ENCODE data around the gene TEC.
"Not testable (repeated sequence)": the region's sequence is repeated elsewhere in the genome, so short reads cannot be mapped to it uniquely, and the experiment has no call there.

The TEC gene

GRCh38 chr4:48237996-48238645 is 31.5 kb downstream of the TEC start:
- Mint-ChIP-seq H3K4me1 (peaks cover 49% of the 10 kb centered on the region), H3K27ac (no peak overlapping the region), H3K36me3 (peaks cover 17% of the 10 kb centered on the region), H3K9me3 (no peaks in the 10 kb centered on the region), H3K4me3 (no peak overlapping the region), H3K27me3 (no peaks in the 10 kb centered on the region)
- ATAC-seq = no peak

DNA sequence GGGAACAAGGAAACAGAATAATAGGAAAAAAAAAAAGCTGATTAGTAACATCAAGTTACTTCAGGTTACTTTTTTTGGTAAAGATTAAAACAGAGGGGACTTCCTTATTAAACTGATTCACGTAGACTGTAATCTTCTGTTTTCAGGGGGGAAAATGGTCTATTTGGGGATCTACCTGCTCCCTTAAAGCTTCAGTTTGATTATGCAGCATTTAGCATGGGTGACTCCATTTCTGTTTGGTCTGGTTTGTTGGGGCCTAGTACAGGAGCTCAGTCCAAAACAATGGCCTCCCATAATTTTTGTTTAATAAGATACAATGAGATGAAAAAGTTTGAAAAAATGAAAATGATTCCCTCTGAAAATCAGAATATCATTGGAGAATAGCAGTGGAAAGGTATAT is 34.6 kb downstream of the TEC start:
- H3K27me3 Mint-ChIP-seq = no peaks in the 10 kb centered on the region

GRCh38 chr4:48234575-48234974 is 35.1 kb downstream of the TEC start:
- H3K4me3 Mint-ChIP-seq = no peak overlapping the region
- no peaks in the 10 kb centered on the region for H3K9me3 Mint-ChIP-seq
- peaks cover 33% of the 10 kb centered on the region for H3K36me3 Mint-ChIP-seq
- ATAC-seq = no peak
- H3K27me3 Mint-ChIP-seq = no peaks in the 10 kb centered on the region
- no peak overlapping the region for H3K27ac Mint-ChIP-seq
- H3K4me1 Mint-ChIP-seq = peaks cover 35% of the 10 kb centered on the region

More for the DNA sequence above, 34.6 kb downstream of the TEC start:
- Mint-ChIP-seq H3K9me3 (no peaks in the 10 kb centered on the region), H3K4me1 (peaks cover 36% of the 10 kb centered on the region), H3K4me3 (no peak overlapping the region), H3K36me3 (peaks cover 33% of the 10 kb centered on the region), H3K27ac (no peak overlapping the region)
- no peak for ATAC-seq

GRCh38 chr4:48228949-48229348 is 40.7 kb downstream of the TEC start:
- Mint-ChIP-seq H3K4me3 (no peak overlapping the region), H3K27me3 (no peaks in the 10 kb centered on the region), H3K9me3 (no peaks in the 10 kb centered on the region), H3K27ac (no peak overlapping the region), H3K4me1 (peaks cover 40% of the 10 kb centered on the region), H3K36me3 (peaks cover 62% of the 10 kb centered on the region)
- no peak for ATAC-seq

DNA sequence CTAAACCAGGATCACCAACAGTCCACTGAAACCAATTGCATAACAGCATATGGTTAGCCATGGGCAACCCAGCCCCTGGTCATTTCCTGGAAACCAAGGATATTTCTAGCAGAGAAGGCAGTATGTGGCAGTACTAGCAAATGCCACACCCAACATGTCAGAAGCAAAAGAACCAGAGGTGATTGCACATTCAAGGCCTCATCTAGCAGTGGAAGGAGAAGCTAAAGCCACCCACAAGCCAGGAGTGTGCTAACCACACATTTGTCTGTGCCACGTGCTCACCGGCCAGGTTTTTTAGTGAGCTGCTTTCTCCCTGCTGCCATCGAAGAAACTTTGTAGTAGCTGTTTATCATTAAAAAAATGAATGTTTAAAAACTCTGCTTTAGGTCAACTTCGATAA is 42.0 kb downstream of the TEC start:
- Mint-ChIP-seq H3K4me1 (peaks cover 31% of the 10 kb centered on the region), H3K4me3 (no peak overlapping the region), H3K9me3 (no peaks in the 10 kb centered on the region), H3K27me3 (no peaks in the 10 kb centered on the region), H3K36me3 (peaks cover 54% of the 10 kb centered on the region), H3K27ac (no peak overlapping the region)
- no peak for ATAC-seq

DNA sequence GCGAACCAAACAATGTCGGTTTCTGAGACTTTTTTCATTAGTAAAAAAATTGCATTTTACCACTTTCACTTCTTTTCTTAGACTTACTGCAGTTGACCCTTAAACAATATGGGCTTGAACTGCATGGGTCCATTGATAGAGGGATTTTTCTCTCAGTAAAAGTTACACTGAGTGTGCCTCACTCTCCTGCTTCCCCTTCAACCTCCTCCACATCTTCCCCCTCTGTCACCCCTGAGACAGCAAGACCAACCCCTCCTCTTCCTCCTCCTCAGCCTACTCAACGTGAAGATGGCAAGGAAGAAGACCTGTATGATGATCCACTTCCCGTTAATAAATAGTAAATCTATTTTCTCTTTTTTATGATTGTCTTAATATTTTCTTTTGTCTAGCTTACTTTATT is 43.4 kb downstream of the TEC start:
- H3K4me3 Mint-ChIP-seq = no peak overlapping the region
- H3K27ac Mint-ChIP-seq = no peak overlapping the region
- H3K9me3 Mint-ChIP-seq = no peaks in the 10 kb centered on the region
- H3K27me3 Mint-ChIP-seq = no peaks in the 10 kb centered on the region
- H3K4me1 Mint-ChIP-seq = peaks cover 25% of the 10 kb centered on the region
- peaks cover 52% of the 10 kb centered on the region for H3K36me3 Mint-ChIP-seq
- no peak for ATAC-seq

DNA sequence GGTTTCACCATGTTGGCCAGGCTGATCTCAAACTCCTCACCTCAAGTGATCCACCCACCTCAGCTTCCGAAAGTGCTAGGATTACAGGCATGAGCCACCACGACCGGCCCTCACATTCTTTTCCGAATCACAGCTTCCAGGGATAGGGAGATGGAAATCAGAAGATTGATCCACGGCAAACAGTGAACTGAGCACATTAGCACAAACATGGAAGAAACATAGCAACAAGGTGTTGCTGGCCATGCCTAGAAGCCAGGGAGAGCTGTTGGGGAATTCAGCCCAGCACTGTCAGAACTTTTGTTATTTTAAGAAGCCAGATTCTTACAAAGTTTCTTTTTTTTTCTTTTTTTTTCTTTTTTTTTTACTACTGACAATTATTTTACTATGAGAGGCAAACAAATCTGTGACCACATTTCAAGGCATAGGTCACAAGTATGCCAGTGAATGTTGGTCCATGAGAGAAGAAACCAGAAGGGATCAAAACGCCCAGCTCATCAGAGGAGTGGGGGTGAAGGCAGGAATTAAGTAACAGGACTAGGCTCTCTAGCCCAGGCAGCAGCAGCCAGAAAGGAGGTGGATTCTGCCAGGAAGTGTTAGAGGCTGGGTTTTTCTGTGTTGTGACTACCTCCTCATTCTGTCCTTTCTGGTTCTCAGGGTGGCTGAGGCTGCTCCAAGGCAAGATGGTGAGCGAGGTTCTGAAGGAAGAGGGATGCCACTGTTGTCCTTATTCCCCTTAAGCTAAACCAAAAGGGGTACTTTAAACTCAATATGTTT is 44.1 kb downstream of the TEC start:
- Mint-ChIP-seq H3K4me1 (peaks cover 23% of the 10 kb centered on the region), H3K4me3 (no peak overlapping the region), H3K9me3 (no peaks in the 10 kb centered on the region), H3K36me3 (peaks cover 52% of the 10 kb centered on the region), H3K27me3 (no peaks in the 10 kb centered on the region), H3K27ac (no peak overlapping the region)
- no peak for ATAC-seq

- Mint-ChIP-seq H3K4me1 (peaks cover 23% of the 10 kb centered on the region), H3K4me3 (no peak overlapping the region), H3K9me3 (no peaks in the 10 kb centered on the region), H3K27ac (no peak overlapping the region), H3K36me3 (peaks cover 60% of the 10 kb centered on the region), H3K27me3 (no peaks in the 10 kb centered on the region)
- ATAC-seq = no peak
These were observed 45.0 kb downstream of the TEC start for GRCh38 chr4:48224606-48225005.

DNA sequence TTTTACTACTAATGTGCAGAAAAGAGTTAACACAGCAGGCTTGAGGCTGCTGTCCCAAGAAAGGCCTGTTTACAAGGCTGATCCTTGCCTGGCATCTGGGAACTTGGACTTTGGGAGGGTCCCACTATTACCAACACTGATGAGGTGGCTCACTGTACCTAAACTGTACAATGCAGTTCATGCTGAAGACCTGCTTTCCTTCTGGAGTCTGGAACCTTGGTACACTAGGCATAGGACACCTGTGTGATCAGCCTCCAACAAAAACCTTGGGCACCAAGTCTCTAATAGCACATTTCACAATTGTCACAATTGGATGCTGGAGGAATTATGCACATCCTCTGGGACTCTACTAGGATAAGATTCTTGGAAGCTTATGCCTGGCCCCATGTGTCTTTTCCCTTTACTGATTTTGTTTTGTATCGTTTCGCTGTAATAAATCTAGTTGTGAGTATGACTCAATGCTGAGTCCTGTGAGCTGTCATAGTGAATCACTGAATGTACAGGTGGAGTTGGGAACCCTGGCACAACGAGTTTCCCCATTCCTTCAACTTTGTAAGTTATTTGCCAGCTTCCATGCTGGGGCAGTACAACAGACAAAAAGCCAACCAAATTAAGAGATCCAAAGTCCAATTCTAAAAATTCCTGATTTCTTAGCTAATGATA is 45.9 kb downstream of the TEC start:
- peaks cover 61% of the 10 kb centered on the region for H3K36me3 Mint-ChIP-seq
- no peaks in the 10 kb centered on the region for H3K9me3 Mint-ChIP-seq
- ATAC-seq = no peak
- no peak overlapping the region for H3K27ac Mint-ChIP-seq
- H3K4me3 Mint-ChIP-seq = no peak overlapping the region
- H3K4me1 Mint-ChIP-seq = peaks cover 17% of the 10 kb centered on the region
- H3K27me3 Mint-ChIP-seq = no peaks in the 10 kb centered on the region

DNA sequence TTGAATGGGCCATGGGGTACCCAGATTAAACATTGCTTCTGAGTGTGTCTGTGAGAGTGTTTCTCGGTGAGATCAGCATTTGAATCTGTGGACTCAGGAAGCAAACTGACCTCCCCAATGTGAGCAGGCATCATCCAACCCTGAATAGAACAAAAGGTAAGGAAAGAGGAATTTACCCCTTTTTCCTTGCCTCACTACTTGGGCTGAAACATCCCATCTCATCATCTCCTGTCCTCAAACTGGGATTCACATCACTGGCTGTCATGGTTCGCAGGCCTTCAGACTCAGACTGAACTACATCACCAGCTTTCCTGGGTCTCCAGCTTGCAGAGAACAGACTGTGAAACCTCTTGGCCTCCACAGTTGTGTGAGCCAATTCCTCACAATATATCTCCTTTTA is 47.1 kb downstream of the TEC start:
- Mint-ChIP-seq H3K4me1 (peaks cover 12% of the 10 kb centered on the region), H3K27me3 (no peaks in the 10 kb centered on the region), H3K9me3 (no peaks in the 10 kb centered on the region), H3K36me3 (peaks cover 58% of the 10 kb centered on the region), H3K4me3 (no peak overlapping the region), H3K27ac (no peak overlapping the region)
- ATAC-seq = no peak

DNA sequence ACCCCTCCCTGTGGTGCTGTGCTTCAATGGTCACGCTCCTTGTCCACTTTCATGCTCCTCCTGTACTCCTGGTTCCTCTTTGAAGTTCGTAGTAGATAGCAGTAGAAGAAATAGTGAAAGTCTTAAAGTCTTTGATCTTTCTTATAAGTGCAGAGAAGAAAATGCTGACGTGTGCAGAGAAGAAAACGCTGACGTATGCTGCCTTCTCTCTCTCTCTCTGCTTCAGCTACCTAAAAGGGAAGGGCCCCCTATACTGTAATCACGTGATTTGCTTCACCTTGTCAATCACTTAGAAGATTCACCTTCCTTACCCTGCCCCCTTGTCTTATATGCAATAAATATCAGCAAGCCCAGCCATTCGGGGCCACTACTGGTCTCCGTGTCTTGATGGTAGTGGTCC is 50.2 kb downstream of the TEC start:
- H3K27ac Mint-ChIP-seq, ATAC-seq, H3K27me3 Mint-ChIP-seq, H3K9me3 Mint-ChIP-seq, H3K4me3 Mint-ChIP-seq: not testable (repeated sequence)
- Mint-ChIP-seq H3K4me1 (peaks cover 11% of the 10 kb centered on the region), H3K36me3 (peaks cover 50% of the 10 kb centered on the region)

- Mint-ChIP-seq H3K9me3 (no peaks in the 10 kb centered on the region), H3K4me1 (peaks cover 29% of the 10 kb centered on the region), H3K27ac (peak overlapping the region; percentile 69), H3K36me3 (peaks cover 38% of the 10 kb centered on the region), H3K27me3 (no peaks in the 10 kb centered on the region), H3K4me3 (no peak overlapping the region)
- ATAC-seq = no peak
These were observed 53.1 kb downstream of the TEC start for GRCh38 chr4:48216563-48216962.

- Mint-ChIP-seq H3K36me3 (peaks cover 33% of the 10 kb centered on the region), H3K4me3 (no peak overlapping the region), H3K27me3 (no peaks in the 10 kb centered on the region), H3K4me1 (peaks cover 31% of the 10 kb centered on the region), H3K9me3 (no peaks in the 10 kb centered on the region), H3K27ac (peak overlapping the region; percentile 69)
- ATAC-seq = no peak
These were observed 53.7 kb downstream of the TEC start for GRCh38 chr4:48215977-48216376.

GRCh38 chr4:48212165-48212564 is 57.5 kb downstream of the TEC start:
- Mint-ChIP-seq H3K27me3 (no peaks in the 10 kb centered on the region), H3K36me3 (peaks cover 15% of the 10 kb centered on the region), H3K9me3 (no peaks in the 10 kb centered on the region), H3K27ac (peak overlapping the region; percentile 95), H3K4me3 (peak overlapping the region; percentile 65), H3K4me1 (peaks cover 54% of the 10 kb centered on the region)
- peak; percentile 93 for ATAC-seq

DNA sequence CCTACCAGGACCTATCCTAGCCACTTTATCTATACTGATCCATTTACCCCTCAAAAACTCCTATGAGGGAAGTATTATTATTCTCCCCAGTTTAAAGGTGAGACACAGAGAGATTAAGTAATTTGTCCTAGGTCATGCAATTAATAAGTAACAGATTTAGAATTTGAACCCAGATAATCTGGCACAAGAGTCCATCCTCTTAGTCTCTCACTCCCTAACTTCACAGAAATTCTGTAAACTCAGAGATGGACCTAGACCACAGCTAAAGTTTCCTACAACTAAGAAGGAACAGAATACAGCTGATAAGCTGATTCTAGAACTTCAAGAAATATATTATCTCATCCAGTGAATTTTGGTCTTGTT is 58.7 kb downstream of the TEC start:
- peak overlapping the region; percentile 95 for H3K27ac Mint-ChIP-seq
- peaks cover 7% of the 10 kb centered on the region for H3K36me3 Mint-ChIP-seq
- no peak overlapping the region for H3K4me3 Mint-ChIP-seq
- ATAC-seq = no peak
- H3K9me3 Mint-ChIP-seq = no peaks in the 10 kb centered on the region
- H3K4me1 Mint-ChIP-seq = peaks cover 57% of the 10 kb centered on the region
- H3K27me3 Mint-ChIP-seq = no peaks in the 10 kb centered on the region

DNA sequence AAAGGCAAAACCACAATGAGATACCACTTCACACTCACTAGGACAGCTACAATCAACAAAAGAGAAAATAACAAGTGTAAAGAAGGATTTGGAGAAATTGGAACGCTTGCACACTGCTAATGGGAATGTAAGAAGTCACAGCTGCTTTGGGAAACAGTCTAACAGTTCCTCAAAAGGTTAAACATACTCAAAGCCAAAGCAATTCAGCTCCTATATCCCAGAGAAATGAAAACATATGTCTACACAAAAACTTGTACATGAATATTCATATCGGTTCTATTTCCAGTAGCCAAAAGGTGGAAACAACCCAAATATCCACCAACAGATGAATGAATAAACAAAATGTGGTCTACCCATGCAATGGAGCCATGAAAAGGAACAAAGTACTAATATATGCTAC is 64.0 kb downstream of the TEC start:
- peaks cover 16% of the 10 kb centered on the region for H3K36me3 Mint-ChIP-seq
- H3K4me1 Mint-ChIP-seq = peaks cover 77% of the 10 kb centered on the region
- no peaks in the 10 kb centered on the region for H3K27me3 Mint-ChIP-seq
- H3K9me3 Mint-ChIP-seq = no peaks in the 10 kb centered on the region
- no peak for ATAC-seq
- H3K27ac Mint-ChIP-seq = peak overlapping the region; percentile 92
- H3K4me3 Mint-ChIP-seq = no peak overlapping the region

Measured in stimulated activated memory B cell treated with anti-CD40 and anti-IgM and Interleukin-4, amounts not matched to agents 10 μg/mL and 1 μg/mL and 100 μg/mL, for 72 hours (primary cell).